ENCODE measurements around the gene KSR2.

DNA sequence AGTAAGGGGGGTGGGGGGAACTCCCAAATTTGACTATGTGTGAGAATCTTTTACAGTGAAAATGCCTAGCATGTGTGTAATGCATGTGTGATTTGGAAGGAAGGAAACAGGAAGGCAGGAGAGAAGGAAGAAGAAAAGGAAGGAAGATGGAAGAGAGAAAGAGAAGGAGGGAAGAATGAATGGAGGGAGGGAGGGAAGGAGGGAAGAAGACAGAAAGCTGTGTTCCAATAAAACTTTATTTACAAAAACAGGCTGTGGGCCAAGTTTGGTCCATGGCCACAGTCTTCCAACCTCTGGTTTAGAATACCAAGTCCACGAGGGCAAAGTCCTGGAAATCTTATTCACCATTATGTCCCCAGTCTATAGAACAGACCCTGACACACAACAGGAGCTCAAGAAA is 278.9 kb downstream of the KSR2 start:
- TF ChIP-seq TAF1 (IDR thresholded peaks at IDR 0.05; ENCODE audit: borderline replicate concordance, low read depth, low read length) (no peak), POLR2A (IDR thresholded peaks at IDR 0.05; ENCODE audit: low read depth, low read length) (no peak), POLR2AphosphoS5 (IDR thresholded peaks at IDR 0.05; ENCODE audit: low read depth, low read length) (no peak)

Data from GM12892 (cell line).